SK-N-SH treated with all-trans-retinoic acid at 6 μM for 48 hours (cell line): ENCODE measurements around the gene MFSD6.

ENCODE experiments used
- RARB ChIP-seq: fragments of 250-450 bp; sonication (Bioruptor Pico); IDR thresholded peaks from 2 replicates; pipeline ENCODE4 v1.8.0; 2021; ENCODE audit warnings: mild to moderate bottlenecking, moderate library complexity
- ZFP3 ChIP-seq: fragments of 250-450 bp; sonication (Bioruptor Pico); IDR thresholded peaks from 2 replicates; pipeline ENCODE4 v1.5.0; 2020; ENCODE audit warnings: mild to moderate bottlenecking, moderate library complexity
- ZNF70 ChIP-seq: fragments of 450-650 bp; formaldehyde crosslinking; IDR thresholded peaks from 2 replicates; pipeline ENCODE4 v1.5.0; 2020; ENCODE audit warnings: mild to moderate bottlenecking, moderate library complexity
- TF ChIP-seq, protein P1 (sequence below): fragments of 250-450 bp; sonication (Bioruptor Pico); IDR thresholded peaks from 2 replicates; pipeline ENCODE4 v1.5.1; 2021; ENCODE audit warnings: mild to moderate bottlenecking, moderate library complexity
- TF ChIP-seq, protein P2 (sequence below): fragments of 250-450 bp; sonication (Bioruptor Pico); IDR thresholded peaks from 2 replicates; pipeline ENCODE4 v1.5.0; 2020; ENCODE audit warnings: mild to moderate bottlenecking, moderate library complexity
- TF ChIP-seq, protein P3 (sequence below): fragments of 250-450 bp; sonication (Bioruptor Pico); IDR thresholded peaks from 2 replicates; pipeline ENCODE4 v1.8.0; 2020; ENCODE audit warnings: mild to moderate bottlenecking, moderate library complexity, borderline replicate concordance

DNA sequence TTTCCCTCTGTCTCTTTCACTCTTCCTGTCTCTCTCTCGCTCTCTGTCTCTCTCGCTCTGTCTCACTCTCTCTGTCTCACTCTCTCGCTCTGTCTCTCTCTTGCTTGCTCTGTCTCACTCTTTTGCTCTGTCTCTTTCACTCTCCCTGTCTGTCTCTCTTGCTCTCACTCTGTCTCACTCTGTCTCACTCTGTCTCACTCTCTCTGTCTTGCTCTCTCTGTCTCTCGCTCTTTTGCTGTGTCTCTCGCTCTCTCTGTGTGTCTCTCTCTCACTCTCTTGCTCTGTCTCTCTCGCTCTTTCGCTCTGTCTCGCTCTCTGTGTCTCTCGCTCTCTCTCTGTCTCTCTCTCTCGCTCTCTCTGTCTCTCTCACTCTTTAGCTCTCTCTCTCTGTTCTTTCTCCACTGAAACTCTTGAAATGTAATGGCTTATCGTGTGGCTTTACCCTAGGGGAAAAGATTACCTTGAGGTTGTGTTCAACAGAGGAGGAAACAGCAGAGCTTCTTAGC lies 41.9 kb upstream of the MFSD6 start:
- TF ChIP-seq ZFP3 (no peak), RARB (no peak), ZNF70 (no peak)
- TF ChIP-seq, protein P1, sequence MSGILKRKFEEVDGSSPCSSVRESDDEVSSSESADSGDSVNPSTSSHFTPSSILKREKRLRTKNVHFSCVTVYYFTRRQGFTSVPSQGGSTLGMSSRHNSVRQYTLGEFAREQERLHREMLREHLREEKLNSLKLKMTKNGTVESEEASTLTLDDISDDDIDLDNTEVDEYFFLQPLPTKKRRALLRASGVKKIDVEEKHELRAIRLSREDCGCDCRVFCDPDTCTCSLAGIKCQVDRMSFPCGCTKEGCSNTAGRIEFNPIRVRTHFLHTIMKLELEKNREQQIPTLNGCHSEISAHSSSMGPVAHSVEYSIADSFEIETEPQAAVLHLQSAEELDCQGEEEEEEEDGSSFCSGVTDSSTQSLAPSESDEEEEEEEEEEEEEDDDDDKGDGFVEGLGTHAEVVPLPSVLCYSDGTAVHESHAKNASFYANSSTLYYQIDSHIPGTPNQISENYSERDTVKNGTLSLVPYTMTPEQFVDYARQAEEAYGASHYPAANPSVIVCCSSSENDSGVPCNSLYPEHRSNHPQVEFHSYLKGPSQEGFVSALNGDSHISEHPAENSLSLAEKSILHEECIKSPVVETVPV (CRISPR knock-in tag): no peak
- TF ChIP-seq, protein P2, sequence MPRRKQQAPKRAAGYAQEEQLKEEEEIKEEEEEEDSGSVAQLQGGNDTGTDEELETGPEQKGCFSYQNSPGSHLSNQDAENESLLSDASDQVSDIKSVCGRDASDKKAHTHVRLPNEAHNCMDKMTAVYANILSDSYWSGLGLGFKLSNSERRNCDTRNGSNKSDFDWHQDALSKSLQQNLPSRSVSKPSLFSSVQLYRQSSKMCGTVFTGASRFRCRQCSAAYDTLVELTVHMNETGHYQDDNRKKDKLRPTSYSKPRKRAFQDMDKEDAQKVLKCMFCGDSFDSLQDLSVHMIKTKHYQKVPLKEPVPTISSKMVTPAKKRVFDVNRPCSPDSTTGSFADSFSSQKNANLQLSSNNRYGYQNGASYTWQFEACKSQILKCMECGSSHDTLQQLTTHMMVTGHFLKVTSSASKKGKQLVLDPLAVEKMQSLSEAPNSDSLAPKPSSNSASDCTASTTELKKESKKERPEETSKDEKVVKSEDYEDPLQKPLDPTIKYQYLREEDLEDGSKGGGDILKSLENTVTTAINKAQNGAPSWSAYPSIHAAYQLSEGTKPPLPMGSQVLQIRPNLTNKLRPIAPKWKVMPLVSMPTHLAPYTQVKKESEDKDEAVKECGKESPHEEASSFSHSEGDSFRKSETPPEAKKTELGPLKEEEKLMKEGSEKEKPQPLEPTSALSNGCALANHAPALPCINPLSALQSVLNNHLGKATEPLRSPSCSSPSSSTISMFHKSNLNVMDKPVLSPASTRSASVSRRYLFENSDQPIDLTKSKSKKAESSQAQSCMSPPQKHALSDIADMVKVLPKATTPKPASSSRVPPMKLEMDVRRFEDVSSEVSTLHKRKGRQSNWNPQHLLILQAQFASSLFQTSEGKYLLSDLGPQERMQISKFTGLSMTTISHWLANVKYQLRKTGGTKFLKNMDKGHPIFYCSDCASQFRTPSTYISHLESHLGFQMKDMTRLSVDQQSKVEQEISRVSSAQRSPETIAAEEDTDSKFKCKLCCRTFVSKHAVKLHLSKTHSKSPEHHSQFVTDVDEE (CRISPR knock-in tag): no peak
- TF ChIP-seq, protein P3, sequence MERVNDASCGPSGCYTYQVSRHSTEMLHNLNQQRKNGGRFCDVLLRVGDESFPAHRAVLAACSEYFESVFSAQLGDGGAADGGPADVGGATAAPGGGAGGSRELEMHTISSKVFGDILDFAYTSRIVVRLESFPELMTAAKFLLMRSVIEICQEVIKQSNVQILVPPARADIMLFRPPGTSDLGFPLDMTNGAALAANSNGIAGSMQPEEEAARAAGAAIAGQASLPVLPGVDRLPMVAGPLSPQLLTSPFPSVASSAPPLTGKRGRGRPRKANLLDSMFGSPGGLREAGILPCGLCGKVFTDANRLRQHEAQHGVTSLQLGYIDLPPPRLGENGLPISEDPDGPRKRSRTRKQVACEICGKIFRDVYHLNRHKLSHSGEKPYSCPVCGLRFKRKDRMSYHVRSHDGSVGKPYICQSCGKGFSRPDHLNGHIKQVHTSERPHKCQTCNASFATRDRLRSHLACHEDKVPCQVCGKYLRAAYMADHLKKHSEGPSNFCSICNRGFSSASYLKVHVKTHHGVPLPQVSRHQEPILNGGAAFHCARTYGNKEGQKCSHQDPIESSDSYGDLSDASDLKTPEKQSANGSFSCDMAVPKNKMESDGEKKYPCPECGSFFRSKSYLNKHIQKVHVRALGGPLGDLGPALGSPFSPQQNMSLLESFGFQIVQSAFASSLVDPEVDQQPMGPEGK (CRISPR knock-in tag): no peak
